SU-DHL-6 (cell line): Measurements from ENCODE around the gene CFAP92.

Experiments used
- EZH2phosphoT487 ChIP-seq: fragments of 200-600 bp; sonication (generic), shearing (Covaris generic); conservative IDR thresholded peaks from 2 replicates; pipeline ENCODE4 v1.6.1; 2018; ENCODE audit warnings: mild to moderate bottlenecking, antibody characterized with exemption, low read length, moderate library complexity, mixed read lengths
- TF ChIP-seq, protein P1 (sequence below): fragments of 200-600 bp; sonication (generic); IDR thresholded peaks from one replicate; pipeline ENCODE4 v1.5.1; 2017; ENCODE audit warnings: antibody characterized with exemption, mild to moderate bottlenecking, low read length, moderate library complexity; ENCODE audit not compliant: insufficient read depth, poor library complexity, severe bottlenecking

- TF ChIP-seq, protein P1, sequence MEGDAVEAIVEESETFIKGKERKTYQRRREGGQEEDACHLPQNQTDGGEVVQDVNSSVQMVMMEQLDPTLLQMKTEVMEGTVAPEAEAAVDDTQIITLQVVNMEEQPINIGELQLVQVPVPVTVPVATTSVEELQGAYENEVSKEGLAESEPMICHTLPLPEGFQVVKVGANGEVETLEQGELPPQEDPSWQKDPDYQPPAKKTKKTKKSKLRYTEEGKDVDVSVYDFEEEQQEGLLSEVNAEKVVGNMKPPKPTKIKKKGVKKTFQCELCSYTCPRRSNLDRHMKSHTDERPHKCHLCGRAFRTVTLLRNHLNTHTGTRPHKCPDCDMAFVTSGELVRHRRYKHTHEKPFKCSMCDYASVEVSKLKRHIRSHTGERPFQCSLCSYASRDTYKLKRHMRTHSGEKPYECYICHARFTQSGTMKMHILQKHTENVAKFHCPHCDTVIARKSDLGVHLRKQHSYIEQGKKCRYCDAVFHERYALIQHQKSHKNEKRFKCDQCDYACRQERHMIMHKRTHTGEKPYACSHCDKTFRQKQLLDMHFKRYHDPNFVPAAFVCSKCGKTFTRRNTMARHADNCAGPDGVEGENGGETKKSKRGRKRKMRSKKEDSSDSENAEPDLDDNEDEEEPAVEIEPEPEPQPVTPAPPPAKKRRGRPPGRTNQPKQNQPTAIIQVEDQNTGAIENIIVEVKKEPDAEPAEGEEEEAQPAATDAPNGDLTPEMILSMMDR: no peak
- no peak for TF ChIP-seq EZH2phosphoT487
Observed at GRCh38 chr3:129018751-129019150, 24.9 kb upstream of the CFAP92 start.
